Activated T-helper 17 cell treated with anti-CD3 and anti-CD28 coated beads, Interleukin-2, amount 50 U/mL, for 72 hours (primary cell): Measurements from ENCODE around the gene UBE3B. TPM values are rescaled to one million over a fixed set of nuclear protein-coding genes. Genes with fewer than 3 reads are reported as not detected.

Experiments used
- ATAC-seq: fragments of 150-1000 bp; cut with Tn5 transposase; replicated peaks from 2 replicates; pipeline ENCODE4 v1.10.0; 2021; ENCODE audit warnings: mild to moderate bottlenecking, moderate library complexity
- H3K27ac Mint-ChIP-seq: one replicate; pipeline ENCODE4 v1.8.0; 2022; ENCODE audit warnings: mixed read lengths
- H3K27me3 Mint-ChIP-seq: one replicate; pipeline ENCODE4 v1.8.0; 2022; ENCODE audit warnings: mixed read lengths
- H3K36me3 Mint-ChIP-seq: one replicate; pipeline ENCODE4 v1.8.0; 2022; ENCODE audit warnings: low read depth, mild to moderate bottlenecking, mixed read lengths
- H3K4me1 Mint-ChIP-seq: one replicate; pipeline ENCODE4 v1.8.0; 2022; ENCODE audit warnings: mixed read lengths
- H3K4me3 Mint-ChIP-seq: one replicate; pipeline ENCODE4 v1.8.0; 2022; ENCODE audit warnings: mild to moderate bottlenecking, mixed read lengths
- H3K9me3 Mint-ChIP-seq: one replicate; pipeline ENCODE4 v1.8.0; 2022; ENCODE audit warnings: mixed read lengths
- total RNA-seq, 2 donors: library from RNA; stranded (reverse); gene quantifications; one replicate each; pipeline ENCODE4 v1.2.3, GENCODE V29; 2022

Gene UBE3B
- total RNA-seq, 2 donors from 2014 or later = 36.4 to 42.3 TPM

DNA sequence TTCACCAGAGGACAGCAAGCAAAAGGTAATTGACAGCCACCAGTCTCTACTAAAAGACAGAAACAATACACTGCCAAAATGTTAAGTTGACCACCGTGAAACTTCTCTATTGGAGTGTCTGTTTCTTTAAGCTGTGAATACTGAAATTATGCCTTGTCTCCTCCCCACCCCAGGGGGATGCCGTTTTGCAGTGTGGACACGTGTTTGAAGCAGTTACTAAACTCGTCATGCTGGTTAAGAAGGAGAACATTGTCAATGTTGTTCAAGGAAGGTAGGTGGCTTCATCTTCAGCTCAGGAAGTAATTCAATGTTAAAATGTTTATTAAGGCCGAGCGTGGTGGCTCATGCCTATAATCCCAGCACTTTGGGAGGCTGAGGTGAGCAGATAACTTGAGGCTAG lies 33.2 kb upstream of the UBE3B start:
- H3K4me1 Mint-ChIP-seq = no peaks in the 10 kb centered on the region
- peaks cover 48% of the 10 kb centered on the region for H3K36me3 Mint-ChIP-seq

DNA sequence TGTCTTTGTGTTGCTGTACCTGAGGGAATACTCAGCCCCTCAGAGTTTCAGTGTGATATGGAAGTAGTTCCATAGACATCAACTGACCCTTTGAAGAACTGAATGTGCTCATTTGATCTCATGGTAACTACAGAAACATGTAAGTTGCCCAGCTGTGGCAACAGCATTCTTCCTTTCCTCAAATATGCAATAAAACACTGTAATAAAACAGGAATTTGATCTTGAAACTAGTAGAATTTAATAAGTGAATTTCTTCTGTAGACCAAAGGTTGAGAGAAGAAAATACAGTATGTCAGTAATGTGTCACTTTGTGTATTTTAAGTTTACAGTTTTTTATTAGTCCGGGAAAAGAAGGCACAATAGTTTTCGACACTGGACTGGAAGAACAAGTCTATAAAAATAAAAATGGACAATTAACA lies 32.2 kb upstream of the UBE3B start:
- H3K36me3 Mint-ChIP-seq = peaks cover 58% of the 10 kb centered on the region
- H3K9me3 Mint-ChIP-seq = no peaks in the 10 kb centered on the region
- H3K27me3 Mint-ChIP-seq = no peaks in the 10 kb centered on the region
- H3K27ac Mint-ChIP-seq = no peak overlapping the region
- H3K4me3 Mint-ChIP-seq = no peak overlapping the region
- H3K4me1 Mint-ChIP-seq = no peaks in the 10 kb centered on the region
- no peak for ATAC-seq

More for the DNA sequence above, 33.2 kb upstream of the UBE3B start:
- no peak overlapping the region for H3K4me3 Mint-ChIP-seq
- no peak for ATAC-seq
- no peak overlapping the region for H3K27ac Mint-ChIP-seq
- H3K27me3 Mint-ChIP-seq = no peaks in the 10 kb centered on the region
- H3K9me3 Mint-ChIP-seq = no peaks in the 10 kb centered on the region

DNA sequence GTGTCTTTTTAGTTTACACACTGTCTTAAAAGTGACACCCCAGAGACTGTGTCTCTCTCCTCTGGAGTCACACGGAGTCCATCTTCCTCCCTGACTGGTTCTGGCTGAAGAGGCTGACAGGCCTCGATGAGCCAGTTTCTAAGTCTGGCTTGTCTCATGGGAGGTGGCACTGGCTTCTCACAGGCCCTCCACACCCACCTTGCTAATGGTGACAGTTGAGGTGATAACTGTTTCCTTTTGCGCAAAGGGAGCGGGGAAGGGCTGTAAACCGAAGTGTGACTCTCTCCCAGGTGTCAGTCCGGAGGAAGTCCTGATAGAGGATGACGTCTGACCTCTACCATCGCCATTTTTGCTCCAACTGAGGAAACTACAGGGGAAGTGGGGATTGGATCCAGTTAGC lies 30.6 kb upstream of the UBE3B start:
- Mint-ChIP-seq H3K9me3 (no peaks in the 10 kb centered on the region), H3K27ac (no peak overlapping the region), H3K4me1 (no peaks in the 10 kb centered on the region), H3K27me3 (no peaks in the 10 kb centered on the region), H3K4me3 (no peak overlapping the region), H3K36me3 (peaks cover 74% of the 10 kb centered on the region)
- ATAC-seq = no peak

DNA sequence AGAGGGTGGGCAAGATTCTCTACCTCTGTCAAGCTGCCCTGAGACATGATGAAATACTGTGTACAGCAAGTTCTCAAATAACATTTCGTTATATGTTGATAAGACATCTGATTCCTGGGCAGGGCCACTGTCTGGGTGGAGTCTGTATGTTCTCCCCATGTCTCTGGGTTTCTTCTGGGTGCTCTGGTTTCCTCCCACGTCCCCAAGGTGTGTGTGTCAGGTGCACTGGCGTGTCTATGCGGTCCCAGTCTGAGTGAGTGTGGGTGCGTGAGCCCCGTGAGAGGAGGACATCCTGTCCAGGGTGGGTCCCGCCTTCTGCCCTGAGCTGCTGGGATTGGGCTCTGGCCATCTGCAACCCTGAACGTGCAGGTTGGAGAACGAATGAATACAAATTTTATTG lies 30.0 kb upstream of the UBE3B start:
- H3K27ac Mint-ChIP-seq = no peak overlapping the region
- no peak overlapping the region for H3K4me3 Mint-ChIP-seq
- peaks cover 77% of the 10 kb centered on the region for H3K36me3 Mint-ChIP-seq
- ATAC-seq = no peak
- no peaks in the 10 kb centered on the region for H3K4me1 Mint-ChIP-seq
- no peaks in the 10 kb centered on the region for H3K9me3 Mint-ChIP-seq
- no peaks in the 10 kb centered on the region for H3K27me3 Mint-ChIP-seq

DNA sequence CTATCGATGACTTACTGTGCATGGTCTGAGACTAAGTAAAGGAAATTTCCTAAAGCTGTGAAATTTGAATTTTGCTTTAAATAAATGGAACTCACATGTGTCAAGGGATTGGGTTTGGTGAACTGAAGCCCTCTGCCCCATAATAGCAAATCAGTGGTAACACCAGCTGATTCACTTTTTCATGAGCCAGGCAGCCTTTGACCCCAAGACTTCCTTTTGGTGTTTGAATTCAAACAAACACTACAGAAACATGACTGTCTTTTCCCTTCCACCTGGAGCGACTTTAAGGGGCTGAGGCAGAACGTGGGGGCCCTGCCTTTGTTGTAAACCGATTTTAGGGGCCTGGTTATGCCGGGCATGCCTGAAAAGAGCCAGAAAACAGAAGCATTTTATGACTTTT lies 29.2 kb upstream of the UBE3B start:
- no peaks in the 10 kb centered on the region for H3K27me3 Mint-ChIP-seq
- no peaks in the 10 kb centered on the region for H3K4me1 Mint-ChIP-seq
- no peak overlapping the region for H3K4me3 Mint-ChIP-seq
- ATAC-seq = no peak
- no peaks in the 10 kb centered on the region for H3K9me3 Mint-ChIP-seq
- H3K36me3 Mint-ChIP-seq = peaks cover 82% of the 10 kb centered on the region
- H3K27ac Mint-ChIP-seq = no peak overlapping the region

DNA sequence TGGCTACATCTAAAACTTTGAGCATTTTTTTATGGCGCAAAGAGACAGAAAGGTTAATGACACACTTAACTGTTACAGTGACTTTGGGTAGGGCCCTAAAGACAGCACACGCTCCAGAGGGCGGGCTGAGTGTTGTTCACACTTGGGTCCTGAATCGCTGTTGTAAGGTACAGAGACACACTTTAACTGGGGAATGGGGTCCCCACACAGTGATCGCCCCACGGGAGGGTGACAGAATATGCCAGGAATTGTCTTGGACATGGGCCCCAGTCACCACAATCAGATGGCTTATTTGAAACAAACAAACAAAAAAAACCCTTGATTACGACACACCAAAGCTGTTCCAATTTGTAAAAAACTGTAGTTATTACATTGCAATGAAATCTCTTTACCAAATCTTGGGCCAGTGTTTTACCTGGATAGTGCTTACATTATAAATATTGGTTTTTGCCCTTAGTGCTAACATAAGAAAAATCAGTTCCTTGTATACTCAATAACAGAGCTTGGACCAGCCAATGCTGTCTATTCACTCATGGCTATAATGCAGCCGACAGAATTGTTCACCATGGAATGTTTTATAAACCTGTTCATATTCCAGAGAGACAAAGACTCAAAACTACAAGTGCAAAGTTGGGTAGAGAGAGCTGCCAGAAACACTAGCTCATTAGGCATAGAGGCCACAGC lies 28.6 kb upstream of the UBE3B start:
- no peak overlapping the region for H3K4me3 Mint-ChIP-seq
- no peak overlapping the region for H3K27ac Mint-ChIP-seq
- H3K9me3 Mint-ChIP-seq = no peaks in the 10 kb centered on the region
- H3K4me1 Mint-ChIP-seq = no peaks in the 10 kb centered on the region
- H3K36me3 Mint-ChIP-seq = peaks cover 87% of the 10 kb centered on the region
- ATAC-seq = no peak
- H3K27me3 Mint-ChIP-seq = no peaks in the 10 kb centered on the region

DNA sequence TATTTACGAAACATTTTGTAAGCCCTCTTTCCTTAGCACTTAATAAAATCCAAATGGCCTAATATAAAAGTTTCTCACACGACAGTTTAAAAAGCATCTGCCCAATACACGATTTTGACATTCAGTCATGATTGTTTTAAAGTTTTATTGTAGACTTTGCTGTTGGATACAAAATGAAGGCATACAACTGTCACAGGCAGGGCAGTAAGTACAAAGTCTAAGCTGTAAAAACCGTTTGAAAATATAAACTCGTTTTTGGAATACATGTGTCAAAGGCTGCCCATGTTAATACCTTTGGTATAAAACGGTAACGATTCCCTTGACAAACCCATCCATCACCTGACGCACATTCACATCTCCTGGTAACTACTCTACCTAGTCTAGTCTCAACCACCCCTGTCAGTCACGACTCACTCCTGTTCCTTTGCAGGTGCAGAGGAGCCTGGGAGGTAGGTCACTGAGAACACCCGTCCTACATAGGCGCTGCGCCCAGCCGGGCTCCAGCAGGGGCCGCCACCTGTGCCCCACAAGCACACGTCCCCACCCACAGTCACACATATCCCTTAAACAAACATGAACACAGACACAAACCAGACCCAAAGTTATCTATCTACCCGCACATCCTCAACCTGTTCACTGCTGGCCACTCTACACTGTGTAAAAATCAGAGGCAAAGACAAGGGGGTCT lies 27.4 kb upstream of the UBE3B start:
- Mint-ChIP-seq H3K27ac (no peak overlapping the region), H3K9me3 (no peaks in the 10 kb centered on the region), H3K4me3 (no peak overlapping the region), H3K4me1 (no peaks in the 10 kb centered on the region), H3K36me3 (peaks cover 92% of the 10 kb centered on the region), H3K27me3 (no peaks in the 10 kb centered on the region)
- no peak for ATAC-seq

DNA sequence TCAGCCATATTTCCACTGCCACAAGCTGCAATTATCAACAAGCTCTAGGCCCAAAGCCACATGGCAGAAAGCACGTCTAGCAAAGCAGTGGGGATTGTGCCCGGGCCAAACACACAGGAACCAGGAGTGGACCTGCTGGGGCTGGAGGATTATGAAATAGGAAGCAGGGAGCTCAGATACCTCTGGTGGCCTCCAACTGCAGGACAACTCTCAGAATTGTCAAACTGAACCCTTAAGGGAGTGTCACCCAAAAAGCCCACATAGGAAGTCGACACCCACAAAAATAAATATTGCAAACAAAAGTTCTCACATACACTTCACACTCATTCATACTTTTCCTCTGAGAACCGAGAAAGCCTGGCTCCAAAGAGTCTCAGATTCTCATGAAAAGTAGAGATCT lies 26.5 kb upstream of the UBE3B start:
- ATAC-seq = no peak
- no peak overlapping the region for H3K27ac Mint-ChIP-seq
- no peaks in the 10 kb centered on the region for H3K27me3 Mint-ChIP-seq
- no peaks in the 10 kb centered on the region for H3K4me1 Mint-ChIP-seq
- H3K9me3 Mint-ChIP-seq = no peaks in the 10 kb centered on the region
- H3K4me3 Mint-ChIP-seq = no peak overlapping the region
- H3K36me3 Mint-ChIP-seq = peaks cover 92% of the 10 kb centered on the region

DNA sequence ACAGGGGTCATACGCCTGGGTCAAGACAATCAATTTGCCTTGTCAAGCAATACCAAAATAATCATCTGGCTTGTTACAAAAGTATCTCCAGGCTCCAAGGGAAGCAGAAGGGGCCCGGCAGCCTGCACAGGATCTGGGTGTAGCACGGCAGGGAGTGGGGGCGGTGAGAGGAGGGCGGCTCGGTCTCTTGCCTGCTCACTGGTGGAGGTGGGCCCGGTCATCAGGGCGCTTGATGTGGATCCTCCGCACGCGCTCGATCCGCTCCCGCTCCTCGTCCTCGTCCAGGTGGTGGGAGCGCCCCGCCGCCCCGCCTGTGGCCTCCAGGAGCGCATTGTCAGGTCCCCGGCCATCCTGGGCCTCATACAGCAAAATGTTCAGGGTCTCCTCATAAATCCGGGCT lies 26.0 kb upstream of the UBE3B start:
- H3K36me3 Mint-ChIP-seq = peaks cover 93% of the 10 kb centered on the region
- no peak for ATAC-seq
- H3K27ac Mint-ChIP-seq = no peak overlapping the region
- no peak overlapping the region for H3K4me3 Mint-ChIP-seq
- no peaks in the 10 kb centered on the region for H3K9me3 Mint-ChIP-seq
- H3K4me1 Mint-ChIP-seq = no peaks in the 10 kb centered on the region
- H3K27me3 Mint-ChIP-seq = no peaks in the 10 kb centered on the region

DNA sequence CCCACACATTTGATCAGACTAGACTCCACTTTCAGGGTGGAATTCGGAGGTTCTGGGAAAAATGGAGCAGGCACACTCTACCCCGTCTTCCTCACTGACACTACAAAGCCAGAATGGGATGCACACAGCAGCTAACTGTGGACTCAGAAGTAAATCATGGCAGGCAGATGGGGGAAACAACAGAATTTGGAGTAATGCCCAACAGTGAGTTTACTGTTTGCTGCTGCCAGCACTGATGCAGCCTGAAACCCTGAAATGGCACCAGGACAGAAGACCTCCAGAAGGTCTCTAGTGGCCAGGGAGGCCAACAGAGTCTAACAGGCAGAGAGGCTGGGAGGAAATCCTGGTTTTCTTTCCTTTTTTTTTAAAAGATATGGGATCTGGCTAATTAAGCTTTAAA lies 24.9 kb upstream of the UBE3B start:
- Mint-ChIP-seq H3K27me3 (no peaks in the 10 kb centered on the region), H3K4me3 (no peak overlapping the region), H3K9me3 (no peaks in the 10 kb centered on the region), H3K4me1 (no peaks in the 10 kb centered on the region), H3K36me3 (peaks cover 99% of the 10 kb centered on the region), H3K27ac (no peak overlapping the region)
- ATAC-seq = no peak

DNA sequence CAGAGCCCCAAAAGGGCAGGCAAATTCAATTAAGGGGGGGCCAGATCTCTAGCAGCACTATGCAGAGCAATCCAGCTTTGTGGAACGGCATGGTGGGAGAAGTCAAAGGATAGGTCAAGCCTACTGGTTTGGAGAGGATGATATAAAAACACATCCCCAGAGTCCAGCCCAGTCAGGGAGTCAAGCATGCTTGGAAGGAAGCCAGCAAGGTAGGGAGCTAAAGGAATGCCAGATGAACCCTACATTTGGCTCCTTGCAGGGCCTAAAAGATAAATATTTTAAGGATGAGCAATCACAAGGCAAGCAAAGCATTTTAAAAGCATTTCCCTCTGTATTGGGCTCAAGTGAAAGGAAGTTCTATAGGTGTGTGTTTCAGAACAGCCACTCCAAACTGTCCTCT lies 21.7 kb upstream of the UBE3B start:
- Mint-ChIP-seq H3K4me1 (peaks cover 15% of the 10 kb centered on the region), H3K27me3 (no peaks in the 10 kb centered on the region), H3K36me3 (peaks cover 99% of the 10 kb centered on the region), H3K4me3 (no peak overlapping the region), H3K27ac (no peak overlapping the region), H3K9me3 (no peaks in the 10 kb centered on the region)
- no peak for ATAC-seq

DNA sequence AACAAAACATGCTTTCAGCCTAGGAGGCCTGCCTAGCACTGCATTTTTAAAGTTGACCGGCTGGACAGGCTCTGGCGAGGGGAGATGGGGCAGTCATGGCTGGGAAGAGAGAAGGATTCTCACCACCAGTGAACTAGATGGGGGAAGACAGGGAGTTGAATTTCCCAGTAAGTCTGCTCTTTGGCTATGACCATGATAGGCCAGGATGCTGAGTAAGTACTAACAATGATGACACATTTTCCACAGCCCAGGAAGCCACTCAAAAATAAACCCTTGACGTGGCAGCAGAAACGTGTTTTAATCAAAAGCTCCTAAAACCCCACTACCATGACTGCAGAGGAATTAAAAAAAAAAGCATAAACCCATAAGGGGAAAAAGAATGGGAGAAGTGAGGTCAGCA lies 19.3 kb upstream of the UBE3B start:
- Mint-ChIP-seq H3K27ac (peak overlapping the region; percentile 91), H3K36me3 (peaks cover 78% of the 10 kb centered on the region), H3K27me3 (no peaks in the 10 kb centered on the region), H3K4me1 (peaks cover 20% of the 10 kb centered on the region), H3K4me3 (peak overlapping the region; percentile 60), H3K9me3 (no peaks in the 10 kb centered on the region)
- ATAC-seq = peak; percentile 71

DNA sequence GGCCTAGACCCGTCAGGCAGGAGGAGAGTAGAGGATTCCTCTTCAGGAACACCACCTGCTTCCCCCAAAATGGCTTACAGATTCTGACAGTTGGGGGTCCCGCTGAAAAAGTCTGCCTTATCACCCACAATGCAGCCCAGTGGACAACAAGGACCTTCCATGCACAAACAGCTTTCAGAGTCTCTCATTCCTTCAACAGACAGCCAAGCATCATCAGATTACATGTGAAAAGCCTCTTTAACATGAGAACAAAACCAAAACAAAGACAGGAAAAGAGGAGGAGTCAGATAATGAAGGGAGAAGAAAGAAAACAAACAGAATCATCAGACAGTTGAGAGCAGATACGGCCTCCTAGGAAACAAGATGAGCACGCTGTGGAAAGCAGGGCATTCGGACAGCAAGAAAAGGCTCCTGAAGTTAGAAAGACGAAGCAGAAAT lies 18.6 kb upstream of the UBE3B start:
- H3K27ac Mint-ChIP-seq = peak overlapping the region; percentile 91
- ATAC-seq = no peak
- H3K4me1 Mint-ChIP-seq = peaks cover 27% of the 10 kb centered on the region
- no peaks in the 10 kb centered on the region for H3K9me3 Mint-ChIP-seq
- H3K4me3 Mint-ChIP-seq = no peak overlapping the region
- H3K27me3 Mint-ChIP-seq = no peaks in the 10 kb centered on the region
- H3K36me3 Mint-ChIP-seq = peaks cover 73% of the 10 kb centered on the region

DNA sequence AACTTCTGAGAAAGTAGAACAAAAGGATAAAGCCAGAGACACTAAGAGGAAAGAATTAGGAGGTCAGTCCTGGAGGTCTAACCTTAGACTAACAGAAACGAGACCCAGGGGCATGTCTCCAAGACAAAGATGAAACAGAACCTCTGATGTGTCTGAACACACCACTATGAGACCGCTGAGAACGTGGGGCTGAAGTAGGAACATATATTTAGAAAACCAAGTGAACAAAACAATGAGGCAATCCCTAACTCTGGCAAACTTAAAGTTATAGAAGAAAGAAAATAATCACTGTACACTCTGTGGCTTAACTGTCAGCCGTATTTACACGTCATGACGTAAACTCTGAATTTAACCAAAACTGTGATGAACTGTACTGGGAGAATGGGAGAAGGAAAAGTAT lies 18.2 kb upstream of the UBE3B start:
- ATAC-seq = no peak
- peaks cover 31% of the 10 kb centered on the region for H3K4me1 Mint-ChIP-seq

DNA sequence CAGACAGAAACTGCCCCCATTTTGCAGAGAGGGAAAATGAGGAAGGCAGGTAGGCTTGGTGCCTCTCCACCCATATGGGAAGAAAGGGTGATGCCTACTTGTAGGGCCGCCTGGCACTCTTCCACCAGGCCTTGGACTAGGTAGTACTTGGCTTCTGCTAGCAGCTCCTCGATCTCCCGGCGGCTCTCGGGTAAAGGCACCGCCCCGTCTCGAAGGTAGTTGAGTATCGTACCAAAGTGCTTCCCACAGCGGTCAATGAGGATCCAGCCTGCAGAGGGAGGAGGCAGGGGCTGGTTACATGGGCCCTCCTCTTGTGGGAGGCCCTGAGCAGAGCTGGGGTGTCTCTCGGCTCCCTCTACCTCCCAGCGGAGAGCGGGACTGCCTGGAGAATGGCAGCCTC lies 16.9 kb upstream of the UBE3B start:
- peaks cover 41% of the 10 kb centered on the region for H3K4me1 Mint-ChIP-seq
- H3K27me3 Mint-ChIP-seq = no peaks in the 10 kb centered on the region
- peaks cover 73% of the 10 kb centered on the region for H3K36me3 Mint-ChIP-seq
- H3K4me3 Mint-ChIP-seq = no peak overlapping the region
- ATAC-seq = no peak
- no peak overlapping the region for H3K27ac Mint-ChIP-seq
- H3K9me3 Mint-ChIP-seq = no peaks in the 10 kb centered on the region

More for the DNA sequence above, 18.2 kb upstream of the UBE3B start:
- H3K9me3 Mint-ChIP-seq = no peaks in the 10 kb centered on the region
- H3K36me3 Mint-ChIP-seq = peaks cover 73% of the 10 kb centered on the region
- H3K4me3 Mint-ChIP-seq = no peak overlapping the region
- H3K27ac Mint-ChIP-seq = peak overlapping the region; percentile 91
- H3K27me3 Mint-ChIP-seq = no peaks in the 10 kb centered on the region
